ENCODE data around the gene IKBIP. TPM values are rescaled to one million over a fixed set of nuclear protein-coding genes. Genes with fewer than 3 reads are reported as not detected.

Gene IKBIP
- total RNA-seq, 1 experiment from 2014 or later, result 14.5 TPM

GRCh38 chr12:98639491-98639890 lies 5.1 kb downstream of the IKBIP start:
- TF ChIP-seq, protein P1, sequence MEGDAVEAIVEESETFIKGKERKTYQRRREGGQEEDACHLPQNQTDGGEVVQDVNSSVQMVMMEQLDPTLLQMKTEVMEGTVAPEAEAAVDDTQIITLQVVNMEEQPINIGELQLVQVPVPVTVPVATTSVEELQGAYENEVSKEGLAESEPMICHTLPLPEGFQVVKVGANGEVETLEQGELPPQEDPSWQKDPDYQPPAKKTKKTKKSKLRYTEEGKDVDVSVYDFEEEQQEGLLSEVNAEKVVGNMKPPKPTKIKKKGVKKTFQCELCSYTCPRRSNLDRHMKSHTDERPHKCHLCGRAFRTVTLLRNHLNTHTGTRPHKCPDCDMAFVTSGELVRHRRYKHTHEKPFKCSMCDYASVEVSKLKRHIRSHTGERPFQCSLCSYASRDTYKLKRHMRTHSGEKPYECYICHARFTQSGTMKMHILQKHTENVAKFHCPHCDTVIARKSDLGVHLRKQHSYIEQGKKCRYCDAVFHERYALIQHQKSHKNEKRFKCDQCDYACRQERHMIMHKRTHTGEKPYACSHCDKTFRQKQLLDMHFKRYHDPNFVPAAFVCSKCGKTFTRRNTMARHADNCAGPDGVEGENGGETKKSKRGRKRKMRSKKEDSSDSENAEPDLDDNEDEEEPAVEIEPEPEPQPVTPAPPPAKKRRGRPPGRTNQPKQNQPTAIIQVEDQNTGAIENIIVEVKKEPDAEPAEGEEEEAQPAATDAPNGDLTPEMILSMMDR (IDR thresholded peaks at IDR 0.05 in 2 of 3, conservative IDR thresholded peaks at IDR 0.05 in 1 of 3; ENCODE audit: borderline replicate concordance in 1 of 3, insufficient read depth in 1 of 3, low read depth in 2 of 3, low read length in 2 of 3), result no peak
- no peak for TF ChIP-seq POLR2A (IDR thresholded peaks at IDR 0.05; ENCODE audit: borderline replicate concordance, extremely low read depth, insufficient read depth, insufficient read length)
- no peak for TF ChIP-seq ZFX (IDR thresholded peaks at IDR 0.05)
- TF ChIP-seq EGR1 (IDR thresholded peaks at IDR 0.05; ENCODE audit: low read depth), result no peak
- no peak for TF ChIP-seq JUND (IDR thresholded peaks at IDR 0.05)
- TF ChIP-seq EZH2 (IDR thresholded peaks at IDR 0.05), result no peak
- TF ChIP-seq TCF7L2 (IDR thresholded peaks at IDR 0.05; ENCODE audit: borderline replicate concordance, extremely low read depth, insufficient read depth, insufficient read length), result no peak
- no peak for TF ChIP-seq POLR2AphosphoS5 (IDR thresholded peaks at IDR 0.05; ENCODE audit: low read depth, low read length)
- no peak for TF ChIP-seq ZBTB33 (IDR thresholded peaks at IDR 0.05; ENCODE audit: extremely low read depth, insufficient replicate concordance, low read length)
- no peak for TF ChIP-seq CEBPB (IDR thresholded peaks at IDR 0.05; ENCODE audit: low read depth)
- TF ChIP-seq SRF (IDR thresholded peaks at IDR 0.05; ENCODE audit: low read depth), result no peak
- no peak for TF ChIP-seq ATF3 (IDR thresholded peaks at IDR 0.05)
- TF ChIP-seq ELF1 (IDR thresholded peaks at IDR 0.05; ENCODE audit: borderline replicate concordance, low read depth), result no peak
- no peak for TF ChIP-seq SIN3A (IDR thresholded peaks at IDR 0.05; ENCODE audit: low read depth)
- TF ChIP-seq, protein P2, sequence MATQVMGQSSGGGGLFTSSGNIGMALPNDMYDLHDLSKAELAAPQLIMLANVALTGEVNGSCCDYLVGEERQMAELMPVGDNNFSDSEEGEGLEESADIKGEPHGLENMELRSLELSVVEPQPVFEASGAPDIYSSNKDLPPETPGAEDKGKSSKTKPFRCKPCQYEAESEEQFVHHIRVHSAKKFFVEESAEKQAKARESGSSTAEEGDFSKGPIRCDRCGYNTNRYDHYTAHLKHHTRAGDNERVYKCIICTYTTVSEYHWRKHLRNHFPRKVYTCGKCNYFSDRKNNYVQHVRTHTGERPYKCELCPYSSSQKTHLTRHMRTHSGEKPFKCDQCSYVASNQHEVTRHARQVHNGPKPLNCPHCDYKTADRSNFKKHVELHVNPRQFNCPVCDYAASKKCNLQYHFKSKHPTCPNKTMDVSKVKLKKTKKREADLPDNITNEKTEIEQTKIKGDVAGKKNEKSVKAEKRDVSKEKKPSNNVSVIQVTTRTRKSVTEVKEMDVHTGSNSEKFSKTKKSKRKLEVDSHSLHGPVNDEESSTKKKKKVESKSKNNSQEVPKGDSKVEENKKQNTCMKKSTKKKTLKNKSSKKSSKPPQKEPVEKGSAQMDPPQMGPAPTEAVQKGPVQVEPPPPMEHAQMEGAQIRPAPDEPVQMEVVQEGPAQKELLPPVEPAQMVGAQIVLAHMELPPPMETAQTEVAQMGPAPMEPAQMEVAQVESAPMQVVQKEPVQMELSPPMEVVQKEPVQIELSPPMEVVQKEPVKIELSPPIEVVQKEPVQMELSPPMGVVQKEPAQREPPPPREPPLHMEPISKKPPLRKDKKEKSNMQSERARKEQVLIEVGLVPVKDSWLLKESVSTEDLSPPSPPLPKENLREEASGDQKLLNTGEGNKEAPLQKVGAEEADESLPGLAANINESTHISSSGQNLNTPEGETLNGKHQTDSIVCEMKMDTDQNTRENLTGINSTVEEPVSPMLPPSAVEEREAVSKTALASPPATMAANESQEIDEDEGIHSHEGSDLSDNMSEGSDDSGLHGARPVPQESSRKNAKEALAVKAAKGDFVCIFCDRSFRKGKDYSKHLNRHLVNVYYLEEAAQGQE (IDR thresholded peaks at IDR 0.05; ENCODE audit: low read depth), result no peak
- no peak for TF ChIP-seq RAD21 (IDR thresholded peaks at IDR 0.05; ENCODE audit: low read depth)
- no peak for TF ChIP-seq CBX3 (IDR thresholded peaks at IDR 0.05; ENCODE audit: low read depth)
- no peaks in the 10 kb centered on the region for H3K9me3 ChIP-seq (ENCODE audit: control insufficient read depth in 1 of 2, insufficient read depth in 1 of 2, low read depth in 1 of 2, low read length in 2 of 2)
- H3K9ac ChIP-seq (ENCODE audit: low read length), result no peak overlapping the region
- H3K4me3 ChIP-seq (replicated peaks in 1 of 2; ENCODE audit: low read depth in 1 of 2, low read length in 2 of 2), result no peak overlapping the region
- no peak overlapping the region for H3K4me2 ChIP-seq (ENCODE audit: low read length)
- no peak for DNase-seq (ENCODE audit: low read depth, low spot score)
- no peaks in the 10 kb centered on the region for H3K36me3 ChIP-seq (ENCODE audit: control insufficient read depth in 1 of 2, insufficient read depth in 2 of 2, low read length in 2 of 2)
- ATAC-seq, result no peak
- no TSS peak for BruUV-seq (replicated peaks)
- no peak overlapping the region for H2AFZ ChIP-seq (ENCODE audit: low read depth, low read length, poor library complexity, severe bottlenecking)
- POLR2A ChIA-PET, result interaction anchor here (0.7 kb wide), 1 partner anchor 46 kb away, joined by 5 read pairs; the partner anchor contains the start of gene SLC25A3
- intact Hi-C loops (cut with micrococcal nuclease), result no loop called here
- H3K9me2 ChIP-seq (ENCODE audit: insufficient read depth), result no peaks in the 10 kb centered on the region
- peaks cover 23% of the 10 kb centered on the region for H3K79me2 ChIP-seq (ENCODE audit: insufficient read depth, low read length)
- RAD21 ChIA-PET (ENCODE audit: low non-redundant PET in 1 of 2, low total read pairs in 2 of 2, uncharacterized antibody in 2 of 2, unreplicated experiment in 2 of 2), result no interaction called here
- CTCF ChIA-PET, result no interaction called here
- no peaks in the 10 kb centered on the region for H4K20me1 ChIP-seq (ENCODE audit: insufficient read depth)
- no peaks in the 10 kb centered on the region for H3K27me3 ChIP-seq (ENCODE audit: insufficient read depth, low read length)
- peaks cover 21 to 28% of the 10 kb centered on the region in 2 experiments for H3K4me1 ChIP-seq (ENCODE audit: control insufficient read depth in 1 of 2, insufficient read depth in 2 of 2, low read length in 2 of 2)
- H3K27ac ChIP-seq (ENCODE audit: low read depth, low read length), result no peak overlapping the region

All from HCT116 (cell line).